ENCODE data around the gene CACNA1E.
"Not testable (repeated sequence)": the region's sequence is repeated elsewhere in the genome, so short reads cannot be mapped to it uniquely, and the experiment has no call there.

Gene CACNA1E

DNA sequence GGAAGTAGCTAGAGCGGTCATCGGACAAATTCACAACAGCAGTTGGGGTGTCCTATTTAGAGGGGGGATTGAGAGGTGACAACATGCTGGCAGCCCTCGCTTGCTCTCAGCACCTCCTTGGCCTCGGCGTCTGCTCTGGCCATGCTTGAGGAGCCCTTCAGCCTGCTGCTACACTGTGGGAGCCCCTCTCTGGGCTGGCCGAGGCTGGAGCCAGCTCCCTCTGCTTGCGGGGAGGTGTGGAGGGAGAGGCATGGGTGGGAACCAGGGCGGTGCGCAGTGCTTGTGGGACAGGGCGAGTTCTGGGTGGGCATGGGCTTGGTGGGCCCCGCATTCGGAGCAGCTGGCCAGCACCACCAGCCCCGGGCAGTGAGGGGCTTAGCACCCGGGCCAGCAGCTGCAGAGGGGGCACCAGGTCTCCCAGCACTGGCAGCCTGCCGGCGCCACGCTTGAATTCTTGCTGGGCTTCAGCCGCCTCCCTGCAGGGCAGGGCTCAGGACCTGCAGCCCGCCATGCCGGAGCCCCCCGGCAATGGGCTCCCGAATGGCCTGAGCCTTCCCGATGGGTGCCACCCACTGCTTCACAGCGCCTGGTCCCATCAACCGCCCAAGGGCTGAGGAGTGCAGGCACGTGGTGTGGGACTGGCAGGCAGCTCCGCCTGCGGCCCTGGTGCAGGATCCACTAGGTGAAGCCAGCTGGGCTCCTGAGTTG lies 349.0 kb downstream of the CACNA1E start:
- DNase-seq = not testable (repeated sequence)

DNA sequence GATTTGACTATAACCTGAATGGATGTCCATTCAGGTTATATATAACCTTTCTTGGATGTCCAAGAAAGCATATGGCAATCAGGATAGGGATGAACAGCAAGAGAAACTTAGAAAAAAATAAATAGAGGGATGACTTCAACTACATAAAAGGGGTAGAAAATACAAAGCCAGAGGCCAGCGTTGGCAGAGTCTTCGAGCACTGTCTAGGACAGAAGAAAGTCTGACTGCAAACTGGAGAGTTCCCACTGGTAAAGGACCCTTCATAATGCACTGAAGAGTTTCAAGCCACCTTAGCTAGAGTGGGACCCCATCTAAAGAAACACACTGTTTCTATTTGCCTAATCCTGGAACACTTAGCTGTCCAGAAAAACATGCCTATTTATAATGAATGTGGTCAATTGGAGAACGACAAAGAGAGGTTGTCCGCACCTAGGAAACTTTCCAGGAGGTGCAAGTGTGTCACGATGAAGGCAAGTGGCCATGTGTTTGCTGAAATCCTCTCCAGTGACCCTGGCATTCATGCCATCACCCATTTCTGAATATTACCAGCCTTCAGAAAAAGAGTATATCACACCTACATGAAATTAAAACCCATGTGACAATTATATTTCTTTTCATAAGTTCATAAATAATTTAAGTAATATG lies 362.8 kb downstream of the CACNA1E start:
- DNase-seq = no peak

DNA sequence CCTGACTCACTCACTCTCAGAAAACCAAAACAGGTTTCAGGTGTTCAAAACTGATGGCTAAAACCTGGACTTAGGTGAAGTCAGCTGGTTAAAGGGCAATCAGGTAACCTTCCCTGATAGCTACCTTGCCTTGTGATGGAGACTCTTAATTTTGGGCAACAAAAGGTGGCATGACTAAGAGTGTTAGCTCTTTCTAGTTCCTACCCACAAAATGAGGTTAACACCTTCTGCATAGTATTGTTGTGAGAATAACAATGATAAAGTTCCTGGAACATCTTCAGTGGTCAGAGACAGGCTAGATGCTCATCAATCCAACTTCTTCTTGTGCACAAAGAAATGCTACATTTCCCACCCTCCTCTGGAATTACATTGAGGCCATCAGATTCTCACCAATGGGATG lies 363.4 kb downstream of the CACNA1E start:
- DNase-seq = no peak

DNA sequence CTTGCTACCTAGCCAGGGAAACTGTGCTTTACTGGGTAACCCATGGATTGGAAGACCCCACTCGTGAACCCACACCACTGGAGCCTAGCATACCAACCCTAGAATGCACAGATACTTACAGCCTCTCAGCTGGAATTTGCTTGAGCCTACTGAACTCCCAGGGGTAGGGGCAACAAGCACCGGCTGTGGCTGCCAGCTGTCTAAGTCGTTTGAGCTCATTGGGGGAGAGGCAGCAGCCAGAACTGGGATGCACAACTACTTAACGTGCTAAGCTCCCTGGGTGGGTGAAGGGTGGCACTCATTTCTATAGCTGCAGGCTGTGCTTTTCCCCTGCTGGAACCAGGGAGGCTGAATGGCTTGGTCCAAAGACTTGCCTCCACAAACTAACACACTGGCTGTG lies 365.8 kb downstream of the CACNA1E start:
- no peak for DNase-seq

DNA sequence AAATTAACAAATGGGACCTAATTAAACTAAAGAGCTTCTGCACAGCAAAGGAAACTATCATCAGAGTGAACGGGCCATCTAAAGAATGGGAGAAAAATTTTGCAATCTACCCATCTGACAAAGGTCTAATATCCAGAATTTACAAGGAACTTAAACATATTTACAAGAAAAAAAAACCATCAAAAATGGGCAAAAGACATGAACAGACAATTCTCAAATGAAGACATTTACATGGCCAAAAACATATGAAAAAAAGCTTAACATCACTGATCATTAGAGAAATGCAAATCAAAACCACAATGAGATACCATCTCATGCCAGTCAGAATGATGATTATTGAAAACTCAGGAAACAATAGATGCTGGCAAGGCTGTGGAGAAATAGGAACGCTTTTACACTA lies 370.9 kb downstream of the CACNA1E start:
- DNase-seq = not testable (repeated sequence)

DNA sequence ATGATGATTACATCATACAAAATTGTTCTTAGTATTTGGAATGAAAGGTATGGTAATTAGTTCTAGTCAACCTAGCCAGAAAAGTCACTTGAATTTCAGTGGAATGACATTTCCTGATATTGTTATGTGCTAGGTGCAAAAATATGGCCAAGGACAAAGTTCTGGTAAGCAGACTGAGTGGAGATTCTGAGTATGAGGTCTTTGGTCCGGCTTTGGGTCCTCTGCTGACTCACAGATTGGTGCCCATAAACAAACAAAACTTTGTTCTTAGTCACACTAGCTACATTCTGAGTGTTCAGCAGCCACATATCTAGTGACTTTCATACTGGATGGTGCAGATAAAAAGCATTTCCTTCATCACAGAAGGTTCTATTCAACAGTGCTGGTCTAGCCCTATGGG lies 372.1 kb downstream of the CACNA1E start:
- no peak for DNase-seq

All from amniotic stem cell (primary cell).